Upper lobe of right lung (tissue), 1 donor: ENCODE measurements around the gene SLFNL1. TPM values are rescaled to one million over a fixed set of nuclear protein-coding genes. Genes with fewer than 3 reads are reported as not detected.
A peak's percentile ranks its signal among the peaks of the same experiment; 100 is the strongest.

Experiments
- ATAC-seq: fragments of 200-7000 bp; cut with Tn5 transposase; one replicate; pipeline ENCODE4 v1.9.1; 2020; ENCODE audit warnings: mild to moderate bottlenecking, moderate library complexity
- DNase-seq: peaks from one replicate; pipeline ENCODE4 v3.0.0-alpha.2; 2020
- H3K27ac ChIP-seq: fragments of 200-600 bp; one replicate; pipeline ENCODE4 v1.8.0; 2022
- H3K27me3 ChIP-seq: fragments of 200-600 bp; one replicate; pipeline ENCODE4 v1.8.0; 2022; ENCODE audit warnings: mild to moderate bottlenecking
- H3K36me3 ChIP-seq: fragments of 200-600 bp; one replicate; pipeline ENCODE4 v1.8.0; 2022
- H3K4me1 ChIP-seq: fragments of 200-600 bp; one replicate; pipeline ENCODE4 v1.8.0; 2022
- H3K4me3 ChIP-seq: fragments of 200-600 bp; one replicate; pipeline ENCODE4 v1.8.0; 2022; ENCODE audit warnings: mild to moderate bottlenecking
- H3K9me3 ChIP-seq: fragments of 200-600 bp; one replicate; pipeline ENCODE4 v1.8.0; 2022
- CTCF ChIP-seq: fragments of 200-600 bp; IDR thresholded peaks from one replicate; pipeline ENCODE4 v1.8.0; 2022; ENCODE audit warnings: antibody characterized with exemption
- intact Hi-C: fragments of 100-400 bp; cut with DNase I; formaldehyde crosslinking; loops from one replicate; pipeline ENCODE4 v1.11.0; 2022
- total RNA-seq: library from RNA; stranded (reverse); fragmentation: NEBNext Ultra II Directional; extraction: Animal tissue kit (Norgen Biotek cat#: 25700); gene quantifications from one replicate; pipeline ENCODE4 v1.2.1, GENCODE V29; 2021
- donor health status: DM: no; HTN: yes; CAD: no; lungs with severe emphysema.

SLFNL1 gene
- total RNA-seq, 1 donor from 2014 or later, result 2.8 TPM

GRCh38 chr1:40982721-40983120 is 38.8 kb downstream of the SLFNL1 start:
- Histone ChIP-seq H3K4me1 (peaks cover 46% of the 10 kb centered on the region), H3K9me3 (no peaks in the 10 kb centered on the region), H3K36me3 (peaks cover 15% of the 10 kb centered on the region), H3K27me3 (no peaks in the 10 kb centered on the region), H3K4me3 (no peak overlapping the region), H3K27ac (no peak overlapping the region)
- intact Hi-C loops, result no loop called here
- ATAC-seq (no peak), DNase-seq (no peak)
- TF ChIP-seq CTCF, result no peak

GRCh38 chr1:40981691-40982448 is 39.7 kb downstream of the SLFNL1 start:
- peaks cover 42% of the 10 kb centered on the region for H3K4me1 ChIP-seq
- H3K9me3 ChIP-seq, result no peaks in the 10 kb centered on the region
- H3K27me3 ChIP-seq, result no peaks in the 10 kb centered on the region
- DNase-seq (no peak), ATAC-seq (no peak)
- peaks cover 13% of the 10 kb centered on the region for H3K36me3 ChIP-seq
- no peak for TF ChIP-seq CTCF
- intact Hi-C loops, result no loop called here
- H3K27ac ChIP-seq, result peak overlapping the region; percentile 26
- peak overlapping the region; percentile 66 for H3K4me3 ChIP-seq

- H3K9me3 ChIP-seq, result no peaks in the 10 kb centered on the region
- H3K27ac ChIP-seq, result peak overlapping the region; percentile 88
- intact Hi-C loops, result no loop called here
- H3K4me3 ChIP-seq, result peak overlapping the region; percentile 66
- H3K27me3 ChIP-seq, result no peaks in the 10 kb centered on the region
- no peak for TF ChIP-seq CTCF
- DNase-seq (peak; percentile 73), ATAC-seq (no peak)
- peaks cover 13% of the 10 kb centered on the region for H3K36me3 ChIP-seq
- H3K4me1 ChIP-seq, result peaks cover 40% of the 10 kb centered on the region
Measured at GRCh38 chr1:40980453-40981121, 40.9 kb downstream of the SLFNL1 start.

- H3K36me3 ChIP-seq, result peaks cover 12% of the 10 kb centered on the region
- ATAC-seq, result peak; percentile 29
- no peak for DNase-seq
- TF ChIP-seq CTCF, result no peak
- intact Hi-C loops, result no loop called here
- no peaks in the 10 kb centered on the region for H3K9me3 ChIP-seq
- H3K4me1 ChIP-seq, result peaks cover 35% of the 10 kb centered on the region
- peak overlapping the region; percentile 88 for H3K27ac ChIP-seq
- peak overlapping the region; percentile 66 for H3K4me3 ChIP-seq
- no peaks in the 10 kb centered on the region for H3K27me3 ChIP-seq
Measured at GRCh38 chr1:40980068-40980452, 41.5 kb downstream of the SLFNL1 start.

DNA sequence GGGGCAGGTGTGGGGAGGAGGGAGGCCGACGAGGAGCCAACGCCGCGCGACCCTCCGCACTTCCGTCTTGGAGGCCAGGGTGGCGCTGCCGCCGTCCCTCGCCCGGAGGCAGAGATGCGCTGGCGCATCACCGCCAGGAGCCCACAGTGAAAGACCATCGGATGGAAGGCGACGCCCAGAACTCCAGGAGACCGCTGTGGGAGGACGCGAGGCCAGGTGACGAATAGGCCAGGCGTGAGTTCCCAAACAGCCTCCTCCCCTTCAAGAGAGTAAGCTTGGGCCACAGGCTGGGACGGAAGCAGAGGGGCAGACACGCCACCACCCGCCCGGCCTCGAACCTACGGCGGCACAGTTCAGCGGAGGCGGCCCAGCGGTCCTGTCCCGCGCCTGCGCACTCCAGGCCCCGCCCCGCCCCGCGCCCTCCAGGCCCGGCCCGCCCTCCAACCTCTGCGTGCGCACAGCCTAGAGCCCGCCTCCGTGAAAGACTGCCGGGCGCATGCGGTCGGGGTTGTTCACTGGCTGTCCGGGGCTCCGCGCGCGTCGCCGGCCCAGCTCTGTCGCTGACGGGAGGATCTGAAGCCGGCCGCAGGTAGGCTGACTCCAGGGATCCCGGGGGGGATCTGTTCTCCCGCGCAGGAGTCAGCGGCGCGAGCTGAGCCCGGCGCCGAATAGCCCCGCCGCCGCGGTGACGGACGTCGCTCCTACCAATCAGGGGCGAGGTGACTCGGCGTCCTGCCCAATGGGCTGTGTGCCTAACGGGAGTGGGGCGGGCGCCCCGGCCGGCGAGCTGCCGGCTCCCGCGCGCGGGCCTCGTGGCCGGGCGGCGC is 42.1 kb downstream of the SLFNL1 start, which contains the start of gene CTPS1:
CTPS1 (plus strand) TSS at position 456 of the 827 bp plus-strand sequence. CDS start 3,595 bp downstream, outside the sequence.
- H3K9me3 ChIP-seq, result no peaks in the 10 kb centered on the region
- peak within 1 kb of the TSS; percentile 88 for H3K27ac ChIP-seq
- intact Hi-C loops, result no loop called here
- no peak for TF ChIP-seq CTCF
- H3K36me3 ChIP-seq, result peaks cover 6% of the 10 kb centered on the region
- peak; percentile 98 for DNase-seq
- H3K27me3 ChIP-seq, result no peaks in the 10 kb centered on the region
- peak within 1 kb of the TSS; percentile 66 for H3K4me3 ChIP-seq
- ATAC-seq, result peak; percentile 95
- peaks cover 32% of the 10 kb centered on the region for H3K4me1 ChIP-seq
